Stimulated activated CD4-positive, alpha-beta T cell treated with anti-CD3 and anti-CD28 coated beads, Interleukin-4, amount 100 ng/mL, for 4 hours (primary cell): ENCODE results near the gene SPATC1L.
"Not testable (repeated sequence)": the region's sequence is repeated elsewhere in the genome, so short reads cannot be mapped to it uniquely, and the experiment has no call there.

Experiments
- DNase-seq, 2 experiments: peaks; one replicate each; pipeline ENCODE4 v3.0.0-alpha.2; 2020

SPATC1L gene

DNA sequence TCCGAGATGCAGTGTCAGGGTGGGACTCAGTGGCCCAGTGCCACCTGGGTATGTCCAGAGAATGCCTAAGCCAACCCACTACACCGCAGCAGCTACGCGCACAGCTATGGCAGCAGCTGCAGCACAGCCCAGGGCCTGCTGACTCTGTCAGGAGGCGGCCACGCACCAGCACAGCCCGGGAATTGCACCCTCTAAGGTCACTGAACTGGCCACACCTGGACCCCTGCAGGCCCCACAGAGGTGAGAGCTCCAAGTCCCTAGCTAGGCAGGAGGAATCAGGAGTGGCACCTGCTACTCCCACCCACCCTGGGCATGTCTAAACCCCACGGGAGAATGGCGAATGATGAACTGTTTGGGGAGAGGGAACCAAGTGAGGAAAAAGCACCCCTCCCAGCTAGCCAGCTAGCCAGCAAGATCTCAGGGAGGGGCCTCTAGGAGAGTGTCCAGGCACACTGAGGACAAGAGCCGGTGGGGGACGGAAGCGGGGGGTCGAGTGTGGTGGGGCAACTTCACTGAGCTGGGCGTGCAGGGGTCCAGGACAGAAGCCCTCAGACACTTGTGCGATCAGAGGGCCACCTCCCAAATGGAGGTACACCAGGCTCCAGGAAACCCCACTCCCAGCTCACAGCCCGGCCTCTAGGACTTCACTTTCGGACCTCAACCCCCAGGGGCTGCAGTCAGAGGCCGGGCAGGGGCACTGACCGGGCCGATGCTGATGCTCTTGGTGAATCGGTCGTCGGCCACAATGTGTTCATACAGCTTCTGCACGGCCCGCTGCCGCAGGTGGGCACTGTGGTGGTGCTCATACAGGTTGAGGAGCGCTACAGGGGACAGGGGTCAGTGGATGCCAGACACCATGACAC lies 30.4 kb upstream of the SPATC1L start:
- no peak for DNase-seq

GRCh38 chr21:46213620-46214286 lies 29.5 kb upstream of the SPATC1L start:
- no peak for DNase-seq

DNA sequence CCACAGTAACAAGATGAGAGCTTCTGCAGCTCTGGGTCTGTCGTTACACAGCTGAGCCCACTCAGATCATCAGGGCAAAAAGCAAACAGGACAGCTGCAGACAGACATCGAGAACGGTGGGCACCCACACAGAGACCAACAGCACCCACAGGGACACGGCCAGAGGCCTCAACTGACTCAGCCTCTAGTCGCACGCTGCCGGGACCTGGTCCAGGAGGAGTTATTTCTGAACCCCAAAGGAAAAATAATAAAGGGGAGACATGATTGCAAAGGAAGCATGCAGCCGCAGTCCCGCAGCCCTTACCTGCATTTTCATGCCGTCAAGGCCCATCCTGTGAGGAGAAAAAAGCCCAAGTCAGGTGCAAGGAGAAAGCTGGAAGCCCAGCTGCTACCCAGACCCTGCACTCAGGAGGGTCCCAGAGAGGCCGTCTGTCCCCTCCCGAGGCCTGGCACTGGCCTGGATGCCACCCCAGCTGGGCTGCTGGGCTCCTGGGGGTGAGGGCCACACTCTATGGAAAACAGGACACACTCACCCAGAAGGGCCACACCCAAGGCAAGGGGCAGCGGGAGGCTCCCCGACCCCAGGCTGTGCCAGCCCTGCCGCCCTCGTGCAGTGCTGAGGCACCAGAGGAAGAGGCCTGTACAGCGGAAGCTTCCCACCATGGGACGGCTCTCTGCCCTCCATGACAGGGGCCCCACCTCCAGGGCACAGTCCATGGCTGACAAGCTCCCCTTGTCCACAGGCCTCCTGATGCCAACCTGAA lies 28.6 kb upstream of the SPATC1L start:
- DNase-seq = no peak

DNA sequence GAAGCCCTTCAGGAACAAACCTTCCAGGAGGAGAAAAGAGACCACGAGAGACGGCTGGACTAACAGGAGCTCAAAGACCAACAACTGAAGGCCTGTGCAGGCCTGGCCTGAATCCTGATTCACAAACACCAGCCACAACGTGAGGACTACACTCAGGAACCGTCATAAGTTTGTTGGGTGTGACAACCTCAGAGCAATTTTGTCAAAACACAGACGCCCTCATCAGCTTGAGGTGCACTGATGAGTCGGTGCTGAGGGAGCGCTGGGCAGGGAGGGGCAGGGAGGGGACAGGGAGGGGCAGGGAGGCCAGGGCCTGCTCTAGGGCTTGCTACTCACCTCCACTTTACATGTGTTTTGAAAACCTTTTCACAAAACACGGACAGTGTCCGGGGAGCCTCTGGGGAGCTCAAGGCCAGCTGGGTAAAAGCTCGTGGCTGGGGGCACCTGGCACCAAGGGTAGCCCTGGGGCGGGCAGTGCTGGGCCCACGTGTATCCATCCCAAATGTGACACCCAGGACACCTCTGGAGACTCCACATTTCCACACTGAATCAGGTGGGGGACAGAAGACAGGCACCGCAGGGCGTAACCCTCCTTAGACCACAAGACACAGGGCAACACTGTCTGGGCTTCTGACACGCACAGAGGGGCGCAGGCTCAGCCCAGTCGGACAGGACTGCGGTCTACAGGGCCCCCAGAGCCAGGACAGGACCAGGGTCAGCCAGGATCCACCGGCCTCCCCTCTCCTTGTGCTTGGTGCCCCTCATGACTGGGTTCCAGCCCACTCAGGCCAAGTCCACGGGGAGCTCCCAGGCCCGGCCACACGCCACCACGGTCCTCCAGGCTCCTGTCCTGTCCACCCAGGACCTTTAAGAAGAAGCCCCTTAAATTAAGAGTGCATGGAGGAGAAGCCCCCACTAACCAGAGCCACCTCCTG lies 27.8 kb upstream of the SPATC1L start:
- no peak for DNase-seq

DNA sequence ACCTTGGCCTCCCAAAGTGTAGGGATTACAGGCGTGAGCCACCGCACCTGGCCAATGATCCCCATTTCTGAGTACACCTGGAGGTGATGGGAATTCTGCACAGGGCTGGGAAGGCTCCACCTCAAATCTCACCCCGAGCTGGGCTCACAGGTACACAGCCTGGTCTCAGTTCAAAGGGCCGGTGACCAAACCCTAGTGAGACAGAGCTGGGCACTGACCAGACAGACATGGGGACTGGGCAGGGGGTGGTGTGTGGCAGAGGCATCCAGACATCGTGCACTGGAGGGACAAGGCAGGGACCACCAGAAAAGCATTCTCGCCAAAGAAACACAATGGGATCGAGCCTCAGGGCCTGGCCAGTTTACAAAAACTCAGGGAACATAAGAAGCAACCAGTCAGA lies 27.1 kb upstream of the SPATC1L start:
- no peak for DNase-seq

- DNase-seq = no peak
These were observed 26.3 kb upstream of the SPATC1L start for GRCh38 chr21:46210378-46211136.

DNA sequence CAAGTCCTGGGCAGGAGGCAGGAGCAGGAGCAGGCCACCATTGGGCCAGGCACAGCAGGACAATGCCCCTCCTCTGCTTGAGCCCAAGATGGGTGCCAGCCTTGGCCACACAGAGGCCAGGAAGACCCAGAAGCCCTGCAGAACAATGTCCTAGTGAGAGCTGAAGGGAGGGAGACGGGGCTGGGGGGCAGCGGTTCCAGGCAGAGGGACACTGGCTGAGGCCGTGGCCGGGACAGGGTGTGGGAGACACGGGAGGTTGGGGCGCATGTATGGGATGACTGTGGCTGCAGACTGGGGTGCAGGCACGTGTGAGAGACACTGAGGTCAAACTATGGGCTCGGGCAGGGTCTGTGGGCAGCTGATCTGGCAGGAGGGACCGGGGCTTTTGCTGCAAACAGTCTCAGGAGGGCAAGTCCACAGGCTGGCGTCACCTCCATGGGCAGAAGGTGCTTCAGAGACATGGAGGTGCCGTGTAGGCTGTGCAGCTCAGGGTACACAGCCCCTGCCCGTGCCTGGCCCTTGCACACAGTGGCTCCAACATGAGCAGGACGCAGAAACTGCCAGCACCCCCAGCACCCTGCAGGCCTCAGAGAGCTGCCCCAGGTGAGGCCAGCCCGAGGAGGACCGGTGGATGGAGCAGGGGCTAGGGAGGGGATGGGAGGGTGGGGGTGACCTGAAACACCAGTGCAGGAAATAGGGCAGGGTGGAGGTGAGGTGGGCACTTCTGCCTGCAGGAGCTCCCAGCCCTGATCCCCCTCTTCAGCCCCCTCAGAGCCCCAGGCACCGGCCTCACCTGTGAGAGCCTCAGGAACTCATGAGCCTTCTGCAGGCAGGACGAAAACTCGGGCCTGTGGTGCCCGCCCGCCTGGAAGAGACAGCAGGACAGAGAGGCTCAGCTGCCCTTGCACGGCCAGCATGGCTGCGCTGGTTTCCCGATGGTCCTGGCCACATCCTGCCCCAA lies 24.8 kb upstream of the SPATC1L start:
- DNase-seq = no peak

DNA sequence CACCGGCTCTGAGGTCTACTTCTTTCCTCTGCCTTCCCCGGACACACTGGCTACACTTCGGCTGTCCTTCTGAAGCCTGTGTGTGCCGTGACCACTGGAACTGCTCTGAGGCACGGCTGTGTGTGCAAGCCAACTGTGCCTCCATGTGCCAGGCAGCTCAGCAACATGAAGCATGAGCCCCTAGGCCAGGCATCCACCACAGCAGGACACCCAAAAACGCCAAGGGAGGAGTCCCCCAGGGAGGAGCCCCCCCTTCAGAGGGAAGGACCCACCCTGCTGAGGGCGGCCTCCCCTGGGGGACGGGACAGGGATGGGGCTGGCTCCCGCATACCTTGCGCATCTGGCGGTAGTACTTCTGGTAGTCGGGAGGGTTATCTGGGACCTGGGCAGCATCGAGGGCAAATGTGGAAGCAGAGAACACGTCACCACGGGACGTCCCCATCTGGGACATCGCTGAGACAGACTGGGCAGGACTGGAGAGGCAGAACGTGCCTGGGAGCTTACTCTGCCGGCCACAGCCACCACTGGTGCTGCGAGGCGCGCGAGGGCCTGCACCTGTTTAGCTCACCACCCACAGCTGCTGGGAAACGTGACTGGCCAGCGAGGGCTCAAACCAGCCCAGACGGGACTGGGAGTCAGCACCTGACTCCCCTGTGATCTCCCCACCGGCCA lies 23.8 kb upstream of the SPATC1L start:
- DNase-seq = no peak

DNA sequence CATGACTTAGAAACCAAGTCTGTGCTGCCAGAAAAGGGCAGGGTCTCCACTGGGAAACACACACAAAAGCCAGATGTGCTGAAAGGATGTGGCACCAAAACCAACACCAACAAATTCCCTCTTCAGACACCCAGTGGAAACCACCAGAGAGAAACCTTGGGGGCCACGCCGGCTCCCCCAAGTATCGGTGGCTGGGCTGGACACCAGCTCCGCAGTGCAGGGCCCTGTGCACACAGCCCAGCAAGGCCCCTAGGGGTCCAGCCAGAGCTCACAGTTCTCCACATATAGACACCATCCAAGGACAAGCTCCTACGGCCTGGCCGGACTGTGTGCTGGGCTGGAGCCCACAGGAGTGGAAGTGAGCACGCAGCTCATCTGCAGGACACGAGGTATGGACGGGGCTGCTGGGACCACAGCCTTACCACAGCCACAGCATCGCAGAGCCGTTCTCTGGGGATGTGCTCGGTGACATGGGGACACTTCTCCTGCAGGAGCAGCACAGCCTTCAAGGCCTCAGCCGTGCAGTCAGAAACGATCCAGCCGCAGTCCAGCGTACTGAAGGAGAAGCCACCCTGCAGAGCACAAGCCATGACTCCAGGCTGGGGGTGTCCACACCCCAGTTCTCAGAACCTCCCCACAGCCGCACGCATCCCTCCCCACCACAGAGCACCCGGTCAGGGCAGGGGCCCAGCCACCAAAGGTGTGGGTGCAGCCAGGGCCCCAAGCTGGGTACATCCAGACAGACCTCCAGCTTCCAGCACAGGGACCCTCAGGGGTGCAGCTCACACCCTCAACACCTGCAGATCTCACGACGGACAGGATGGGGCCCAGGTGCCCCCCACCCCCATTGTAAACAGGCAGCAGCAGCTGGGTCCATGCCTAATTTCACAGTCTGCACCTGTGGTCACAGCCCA lies 23.0 kb upstream of the SPATC1L start:
- DNase-seq = no peak

GRCh38 chr21:46206163-46207005 lies 22.1 kb upstream of the SPATC1L start:
- DNase-seq = no peak

- DNase-seq = no peak
These were observed 21.5 kb upstream of the SPATC1L start for GRCh38 chr21:46205766-46206162.

DNA sequence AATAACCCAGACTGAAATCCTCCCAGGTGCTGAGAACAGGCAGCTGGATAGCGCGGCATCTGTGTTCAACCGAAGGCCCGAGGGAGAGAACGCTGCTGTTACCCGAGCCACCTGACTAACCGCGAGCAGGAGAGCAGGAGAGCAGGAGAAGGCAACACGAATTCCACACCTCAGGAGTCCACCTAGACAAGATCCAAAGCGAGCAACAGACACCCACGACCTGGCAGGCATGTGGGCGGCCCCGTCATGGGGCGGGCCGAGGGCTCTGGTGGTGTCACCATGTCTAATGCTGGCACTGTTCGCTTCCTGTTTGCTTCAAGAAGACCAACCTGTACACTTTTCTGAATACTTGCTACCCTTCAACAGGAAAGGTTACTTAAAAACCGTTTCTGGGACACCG lies 20.9 kb upstream of the SPATC1L start:
- no peak for DNase-seq

DNA sequence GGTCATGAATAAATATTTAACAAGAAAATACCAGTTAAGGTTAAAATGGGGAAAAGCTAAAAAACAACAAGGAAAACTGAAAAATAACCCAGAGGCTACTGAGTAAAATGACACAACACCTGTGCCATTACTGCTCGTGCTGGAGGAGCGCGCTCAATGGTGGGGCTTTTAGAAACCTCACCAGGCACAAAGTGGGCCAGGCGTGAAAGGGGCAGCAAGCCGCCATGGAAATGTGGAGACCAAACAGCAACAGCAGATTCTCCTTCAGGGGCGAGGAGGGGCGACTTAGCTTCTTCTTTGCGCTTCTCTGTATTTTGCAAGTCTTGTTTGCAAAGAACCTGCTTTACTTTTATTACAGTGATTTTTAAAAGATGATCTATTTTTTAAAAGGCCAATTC lies 18.9 kb upstream of the SPATC1L start:
- no peak for DNase-seq

DNA sequence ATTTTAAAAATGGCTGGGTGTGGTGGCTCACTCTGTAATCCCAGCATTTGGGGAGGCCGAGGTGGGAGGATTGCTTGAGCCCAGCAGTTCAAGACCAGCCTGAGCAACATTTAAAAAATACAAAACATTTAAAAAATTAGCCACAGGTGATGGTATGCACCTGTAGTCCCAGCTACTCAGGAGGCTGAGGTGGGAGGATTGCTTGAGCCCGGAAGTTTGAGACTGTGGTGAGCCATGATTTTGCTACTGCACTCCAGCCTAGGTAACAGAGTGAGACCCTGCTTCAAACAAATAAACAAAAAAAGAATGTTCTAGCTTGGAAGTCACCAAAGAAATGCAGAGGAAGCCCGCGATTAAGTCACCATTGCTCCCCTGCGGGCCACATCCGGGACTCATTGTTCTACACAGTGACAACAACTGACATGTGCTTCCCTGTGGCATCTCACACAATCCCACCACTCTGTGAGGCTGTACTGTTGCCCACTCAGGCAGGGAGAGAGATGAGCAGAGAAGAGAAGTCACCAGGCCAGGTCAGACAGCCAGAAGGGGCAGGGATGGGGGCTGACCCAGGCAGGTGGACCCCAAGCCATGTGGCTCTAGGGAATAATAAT lies 18.4 kb upstream of the SPATC1L start:
- no peak for DNase-seq

GRCh38 chr21:46200877-46201803 lies 16.9 kb upstream of the SPATC1L start:
- DNase-seq = not testable (repeated sequence)
